Fibroblast of skin of back (primary cell): ENCODE results near the gene ACSS1.

Source experiments
- DNase-seq: peaks from one replicate; pipeline ENCODE4 v3.0.0-alpha.2; 2013

The ACSS1 gene

GRCh38 chr20:25030649-25031207, 27.2 kb downstream of the ACSS1 start:
- DNase-seq, result no peak

GRCh38 chr20:25030007-25030648, 27.8 kb downstream of the ACSS1 start:
- DNase-seq, result no peak

GRCh38 chr20:25025986-25026605, 31.8 kb downstream of the ACSS1 start:
- DNase-seq, result no peak

GRCh38 chr20:25025091-25025861, 32.7 kb downstream of the ACSS1 start:
- DNase-seq, result no peak

GRCh38 chr20:25024171-25024570, 33.8 kb downstream of the ACSS1 start:
- no peak for DNase-seq

GRCh38 chr20:25023356-25023755, 34.6 kb downstream of the ACSS1 start:
- no peak for DNase-seq

- DNase-seq, result no peak
These were observed 35.3 kb downstream of the ACSS1 start for GRCh38 chr20:25022680-25023079.

GRCh38 chr20:25021336-25021735, 36.6 kb downstream of the ACSS1 start:
- DNase-seq, result no peak

- DNase-seq, result no peak
These were observed 37.0 kb downstream of the ACSS1 start for GRCh38 chr20:25020901-25021301.

GRCh38 chr20:25020345-25020744, 37.6 kb downstream of the ACSS1 start:
- DNase-seq, result no peak

GRCh38 chr20:25019381-25020155, 38.4 kb downstream of the ACSS1 start:
- DNase-seq, result no peak

- DNase-seq, result no peak
These were observed 39.1 kb downstream of the ACSS1 start for GRCh38 chr20:25018841-25019240.

GRCh38 chr20:25018425-25018824, 39.5 kb downstream of the ACSS1 start:
- no peak for DNase-seq

- DNase-seq, result no peak
These were observed 40.6 kb downstream of the ACSS1 start for GRCh38 chr20:25017257-25017803.

- no peak for DNase-seq
These were observed 41.5 kb downstream of the ACSS1 start for GRCh38 chr20:25016471-25016870.

- no peak for DNase-seq
These were observed 42.0 kb downstream of the ACSS1 start for GRCh38 chr20:25015986-25016385.

- no peak for DNase-seq
These were observed 43.1 kb downstream of the ACSS1 start for GRCh38 chr20:25014816-25015215.

- no peak for DNase-seq
These were observed 44.2 kb downstream of the ACSS1 start for GRCh38 chr20:25013478-25014380.

GRCh38 chr20:25012616-25013189, 45.2 kb downstream of the ACSS1 start:
- no peak for DNase-seq

- no peak for DNase-seq
These were observed 46.1 kb downstream of the ACSS1 start for GRCh38 chr20:25011831-25012241.

GRCh38 chr20:25011261-25011660, 46.7 kb downstream of the ACSS1 start:
- DNase-seq, result no peak
